CD4-positive, alpha-beta T cell treated with Interleukin-17A for 1 hour (primary cell): Measurements from ENCODE around the gene GOLGA1.
"Not testable (repeated sequence)": the region's sequence is repeated elsewhere in the genome, so short reads cannot be mapped to it uniquely, and the experiment has no call there.

Experiments
- DNase-seq: peaks from one replicate; pipeline ENCODE4 v3.0.0-alpha.2; 2020

GOLGA1 gene

GRCh38 chr9:124940894-124941678 lies at the start of gene GOLGA1:
GOLGA1 (minus strand) TSS chr9:124941083; CDS start chr9:124938711, 2,372 bp downstream.
- peak; percentile 94 for DNase-seq

DNA sequence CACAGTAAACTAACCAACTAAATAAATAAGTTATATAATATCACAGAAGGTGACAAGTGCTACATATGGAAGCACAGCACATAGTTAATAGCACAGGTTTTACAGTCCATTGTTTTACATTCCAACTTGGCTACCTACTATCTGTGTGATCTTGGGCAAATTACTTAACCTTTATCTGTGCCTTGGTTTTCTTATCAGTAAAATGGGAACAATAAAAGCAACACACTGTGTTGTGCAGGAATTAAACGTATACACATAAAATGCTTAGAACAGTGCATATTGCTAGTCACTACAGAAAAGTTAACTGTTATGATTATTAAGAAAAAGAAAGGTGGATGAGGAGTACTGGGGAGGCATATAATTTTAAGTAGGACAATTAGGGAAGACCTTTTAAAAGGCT lies 42.8 kb upstream of the GOLGA1 start:
- DNase-seq = no peak

- no peak for DNase-seq
Measured at GRCh38 chr9:124980431-124980830, 39.5 kb upstream of the GOLGA1 start.

DNA sequence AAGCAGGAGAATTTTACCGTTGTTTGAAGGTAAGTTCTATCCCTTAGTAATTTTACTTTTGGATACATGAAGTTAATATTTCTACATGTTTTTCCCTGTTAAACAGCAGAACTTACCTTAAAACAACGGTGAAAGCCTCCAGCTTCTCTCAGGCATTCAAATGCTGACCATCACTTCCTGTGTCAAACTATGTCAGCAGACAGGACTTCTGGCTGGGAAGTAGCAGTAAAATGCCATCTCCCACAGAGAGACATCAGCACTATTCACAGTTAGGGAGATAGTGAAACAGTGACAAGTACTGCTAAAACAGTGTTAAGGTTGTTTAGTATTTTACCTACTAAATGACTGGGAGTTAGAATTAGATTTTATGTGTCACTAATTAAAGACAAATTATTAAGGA lies 34.2 kb upstream of the GOLGA1 start:
- DNase-seq = no peak

DNA sequence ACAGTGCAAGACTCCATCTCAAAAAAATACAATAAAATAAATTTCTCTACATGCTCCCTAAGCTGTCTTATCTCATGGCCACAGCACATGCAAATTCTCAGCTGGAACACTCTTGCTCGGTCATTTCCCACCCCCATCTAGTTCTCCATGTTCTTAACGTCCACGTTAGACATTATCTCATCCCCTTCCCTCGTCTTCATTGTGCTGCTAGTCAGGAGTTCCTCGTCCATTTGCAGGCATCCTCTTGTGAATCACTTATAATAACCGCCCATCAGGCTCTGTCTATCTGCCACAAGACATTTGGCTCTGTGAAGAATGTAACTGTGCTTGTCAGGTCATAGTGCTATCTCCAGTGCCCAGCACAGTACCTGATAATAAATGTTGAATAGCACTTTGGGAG lies 32.9 kb upstream of the GOLGA1 start:
- no peak for DNase-seq

DNA sequence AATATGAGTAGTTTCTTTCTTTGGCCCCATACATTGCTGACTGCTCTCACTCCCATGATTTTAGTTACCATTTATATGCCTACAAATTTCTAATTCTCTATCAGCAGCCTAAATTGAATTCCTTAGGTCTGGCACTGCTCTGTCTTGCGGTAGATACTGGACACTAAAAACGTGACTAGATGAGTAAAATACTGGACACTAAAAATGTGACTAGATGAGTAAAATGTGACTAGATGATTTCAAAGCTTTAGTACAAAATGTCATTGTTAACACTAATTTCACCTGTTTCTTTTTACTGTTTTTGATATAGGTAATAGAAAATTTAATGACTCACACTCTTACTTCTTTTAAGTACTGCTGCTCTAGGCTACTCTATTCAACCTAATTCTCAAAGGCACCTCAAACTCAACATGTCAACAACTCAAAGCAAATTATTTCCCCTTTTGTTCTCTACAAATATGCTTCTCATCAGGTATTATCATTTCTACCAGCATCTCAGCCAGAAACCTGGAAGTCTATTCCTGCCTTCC lies 31.4 kb upstream of the GOLGA1 start:
- no peak for DNase-seq

GRCh38 chr9:124969401-124969800 lies 28.5 kb upstream of the GOLGA1 start:
- DNase-seq = no peak

- DNase-seq = no peak
Measured at GRCh38 chr9:124968238-124968637, 27.4 kb upstream of the GOLGA1 start.

DNA sequence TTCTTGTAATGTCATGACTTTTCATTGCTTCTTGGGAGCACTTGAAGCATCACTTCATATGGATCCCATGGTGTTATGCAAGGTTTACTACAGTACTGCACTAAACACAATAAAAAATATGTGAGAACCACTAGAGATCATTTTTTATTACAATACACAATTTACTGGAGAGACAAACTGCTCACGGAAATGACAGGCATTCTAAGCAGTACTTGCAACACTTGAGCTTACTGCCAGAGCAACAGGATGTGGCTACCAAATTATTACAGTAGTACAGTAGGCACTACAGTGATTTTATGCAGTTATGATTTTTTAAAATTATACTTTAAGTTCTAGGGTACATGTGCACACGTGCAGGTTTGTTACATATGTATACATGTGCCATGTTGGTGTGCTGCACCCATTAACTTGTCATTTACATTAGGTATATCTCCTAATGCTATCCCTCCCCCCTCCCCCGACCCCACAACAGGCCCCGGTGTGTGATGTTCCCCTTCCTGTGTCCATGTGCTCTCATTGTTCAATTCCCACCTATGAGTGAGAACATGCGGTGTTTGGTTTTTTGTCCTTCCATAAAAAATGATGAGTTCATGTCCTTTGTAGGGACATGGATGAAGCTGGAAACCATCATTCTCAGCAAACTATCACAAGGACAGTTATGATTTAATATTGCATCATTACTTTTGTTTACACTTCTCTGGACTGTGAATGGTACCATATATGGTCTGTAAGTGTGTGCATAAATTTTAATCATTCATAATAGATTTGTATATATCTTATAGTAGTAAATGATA lies 25.1 kb upstream of the GOLGA1 start:
- DNase-seq = peak; percentile 57

DNA sequence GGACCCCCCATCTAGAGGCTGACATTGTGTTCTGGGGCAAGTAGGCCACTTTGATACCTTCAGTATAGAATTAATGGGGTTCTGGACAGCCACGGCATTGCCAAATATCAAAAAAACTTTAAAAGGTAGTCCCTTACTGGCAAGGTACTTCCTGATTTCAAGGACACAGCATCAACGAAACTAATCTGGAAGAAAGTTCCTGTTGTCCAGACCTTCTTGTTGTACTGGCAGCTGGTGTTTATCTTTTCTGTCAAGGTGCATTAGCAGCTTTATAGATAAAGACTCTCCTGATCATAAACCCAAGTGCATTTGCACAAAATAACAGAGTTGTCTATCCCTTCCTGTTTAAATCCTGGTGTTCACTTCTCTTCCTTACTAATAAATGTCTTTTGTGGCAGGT lies 23.7 kb upstream of the GOLGA1 start:
- no peak for DNase-seq

DNA sequence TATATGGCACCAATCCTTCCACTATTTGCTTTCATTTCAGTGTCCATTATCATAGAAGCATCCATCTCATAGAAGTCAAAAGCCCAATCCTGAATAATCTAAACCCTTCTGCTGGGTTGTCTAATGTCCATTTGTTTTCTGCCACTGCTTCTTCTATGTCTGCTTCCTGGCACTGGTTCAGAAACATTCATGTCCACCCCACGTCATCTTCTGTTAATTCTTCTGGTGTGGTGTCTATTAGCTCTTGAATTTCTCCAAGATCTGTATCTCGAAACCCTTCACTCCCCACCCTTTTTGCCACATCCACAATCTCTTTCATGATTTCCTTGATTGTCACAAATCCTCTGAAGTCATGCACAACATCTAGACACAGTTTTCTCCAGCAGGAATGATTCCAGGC lies 23.2 kb upstream of the GOLGA1 start:
- DNase-seq = no peak

- no peak for DNase-seq
Measured at GRCh38 chr9:124960409-124960752, 19.5 kb upstream of the GOLGA1 start.

- DNase-seq = not testable (repeated sequence)
Measured at GRCh38 chr9:124959671-124960408, 19.0 kb upstream of the GOLGA1 start.

DNA sequence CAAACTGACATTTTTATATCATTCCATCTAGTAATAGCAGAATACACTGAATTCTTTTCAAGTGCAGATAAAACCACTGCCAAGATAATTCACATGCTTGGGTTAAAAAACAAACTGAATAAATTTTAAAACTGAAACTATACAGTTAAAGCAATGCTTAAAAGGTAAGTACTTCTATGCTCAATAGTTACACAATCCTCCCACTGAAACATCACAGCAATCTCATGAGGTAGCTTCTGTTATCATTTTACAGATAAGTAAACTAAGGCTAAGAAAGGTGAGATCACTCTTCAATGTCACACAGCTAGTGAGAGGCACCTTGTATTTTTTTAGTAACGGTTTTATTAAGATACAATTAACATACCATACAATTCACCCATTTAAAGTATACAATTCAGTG lies 13.4 kb upstream of the GOLGA1 start:
- DNase-seq = no peak

DNA sequence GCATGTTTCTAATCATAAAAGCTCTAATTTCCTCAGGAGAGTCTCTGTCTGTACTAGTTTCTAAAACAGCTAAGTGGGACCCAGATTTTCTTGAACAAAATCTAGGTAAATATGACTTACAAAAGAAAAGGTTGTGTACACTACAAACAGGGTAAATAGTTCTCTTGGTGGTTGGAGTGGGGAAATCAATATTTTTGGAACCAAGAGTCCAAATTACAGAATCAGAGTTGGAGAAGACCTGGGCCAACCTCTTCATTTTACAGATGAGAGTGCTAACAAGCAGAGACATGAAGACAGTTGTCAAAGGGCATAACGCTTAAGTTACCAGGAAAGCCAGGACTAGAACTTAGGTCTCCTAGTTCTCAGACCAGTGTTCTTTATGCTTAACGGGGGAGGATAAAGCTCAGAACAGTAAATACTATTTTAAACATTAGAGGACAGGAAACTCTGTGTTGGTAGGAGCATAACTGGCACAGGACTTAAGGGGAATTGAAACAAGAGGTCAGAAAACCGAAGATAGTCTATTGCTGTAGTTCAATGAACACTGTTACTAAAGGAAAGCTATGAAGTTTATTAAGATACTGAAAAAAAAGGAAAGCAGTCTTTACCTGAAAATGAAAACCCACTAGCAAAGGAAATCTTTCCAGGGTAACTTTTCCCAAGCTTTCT lies 9.3 kb upstream of the GOLGA1 start:
- DNase-seq = no peak

DNA sequence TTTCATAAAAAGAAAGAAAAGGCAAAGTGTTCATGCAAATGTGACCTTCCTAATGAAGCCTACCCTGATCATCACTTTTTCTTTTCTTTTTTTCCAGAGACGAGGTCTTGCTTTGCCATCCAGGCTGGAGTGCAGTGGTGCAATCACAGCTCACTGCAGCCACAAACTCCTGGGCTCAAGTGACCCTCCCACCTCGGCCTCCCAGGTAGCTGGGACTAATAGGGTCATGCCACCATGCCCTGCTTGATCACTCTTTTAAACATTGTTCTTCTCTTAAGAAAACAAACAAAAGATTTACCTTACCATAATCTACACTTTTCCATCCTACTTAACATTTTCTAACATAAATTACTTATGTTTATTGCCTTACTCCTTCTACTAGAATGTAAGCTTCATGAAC lies 8.5 kb upstream of the GOLGA1 start:
- no peak for DNase-seq

DNA sequence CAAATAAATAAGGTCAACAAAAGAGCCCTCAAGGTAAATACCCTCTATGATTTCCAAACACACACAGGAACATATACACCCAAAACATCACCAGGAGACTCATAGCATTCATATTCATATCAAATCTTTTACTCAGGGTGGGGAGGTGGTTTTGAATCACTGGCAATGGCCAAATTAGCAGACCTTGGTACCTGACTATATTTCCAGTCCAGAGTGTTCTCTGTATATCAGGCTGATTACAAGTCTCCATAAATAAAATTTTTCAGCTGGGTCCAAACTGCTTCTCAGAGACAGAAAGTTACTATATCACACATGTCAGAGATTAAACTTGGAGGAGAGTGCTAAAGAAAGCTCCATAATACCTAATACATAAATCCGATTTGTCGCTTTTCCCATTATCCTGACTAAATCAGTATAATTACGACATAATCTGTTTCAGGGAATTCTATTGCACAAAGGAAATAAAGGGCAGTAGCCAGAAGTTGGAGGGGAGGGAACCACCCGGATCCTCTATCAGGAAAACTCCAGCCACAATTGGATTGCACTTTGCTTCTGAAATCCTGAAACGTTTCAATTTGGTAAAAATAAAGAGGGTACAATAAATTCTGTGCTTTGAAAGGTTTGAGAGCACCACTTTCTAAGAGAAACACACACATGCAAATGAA lies 7.0 kb upstream of the GOLGA1 start:
- no peak for DNase-seq

- DNase-seq = no peak
Measured at GRCh38 chr9:124946167-124946566, 5.3 kb upstream of the GOLGA1 start.

- DNase-seq = peak; percentile 73
Measured at GRCh38 chr9:124941679-124942561, 1.0 kb upstream of the GOLGA1 start.

DNA sequence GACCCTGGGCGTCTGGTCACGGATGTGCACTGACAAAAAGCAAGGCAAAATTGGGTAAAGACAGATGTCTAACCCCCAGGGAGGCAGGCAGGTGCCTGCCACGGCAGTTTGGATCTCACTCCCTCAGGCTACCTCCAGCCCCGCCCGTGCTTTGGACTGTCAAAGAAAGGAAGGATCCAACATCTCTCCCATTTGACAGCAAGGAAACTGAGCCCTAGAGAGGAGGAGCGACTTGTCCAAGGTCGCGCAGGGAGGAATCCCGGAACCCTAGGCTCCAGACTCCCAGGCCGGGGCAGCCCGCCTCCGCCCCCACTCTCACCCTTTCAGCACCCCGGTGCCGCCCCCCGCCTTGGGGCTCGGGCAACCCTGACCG lies 376 bp downstream of the GOLGA1 start:
- no peak for DNase-seq

GRCh38 chr9:124939944-124940343 lies 939 bp downstream of the GOLGA1 start:
- DNase-seq = no peak
